Panc1 (cell line): ENCODE data around the gene PYGO2.

Source experiments
- CTCF ChIP-seq: fragments of 450-650 bp; IDR thresholded peaks from 2 replicates; pipeline ENCODE4 v1.5.1; 2017; ENCODE audit warnings: mild to moderate bottlenecking
- POLR2AphosphoS5 ChIP-seq: IDR thresholded peaks from 2 replicates; pipeline ENCODE4 v1.6.1; 2012; ENCODE audit warnings: mild to moderate bottlenecking, low read depth, low read length, moderate library complexity
- REST ChIP-seq, 2 experiments: IDR thresholded peaks; 2 replicates each; pipeline ENCODE4 v1.6.1; 2011 to 2012; ENCODE audit warnings: low read depth in 2 of 2, control low read depth in 1 of 2, low read length in 1 of 2, mild to moderate bottlenecking in 1 of 2, moderate library complexity in 1 of 2; ENCODE audit not compliant: insufficient read depth in 1 of 2

GRCh38 chr1:154944401-154945159 lies 17.0 kb downstream of the PYGO2 start:
- no peak for TF ChIP-seq REST (IDR thresholded peaks at IDR 0.05; ENCODE audit: insufficient read depth in 1 of 2, low read depth in 2 of 2, low read length in 1 of 2)
- TF ChIP-seq CTCF = no peak
- no peak for TF ChIP-seq POLR2AphosphoS5
